ENCODE data around the gene TYMP. TPM values are rescaled to one million over a fixed set of nuclear protein-coding genes. Genes with fewer than 3 reads are reported as not detected.

TYMP gene
- total and polyA plus RNA-seq, 10 of the 15 experiments (the other 5 are each of a cell fraction or from before 2014, with no cell fraction given) = 0.42 to 57.8 (median 24.6) TPM

- DNase-seq (ENCODE audit: low read depth, low spot score) (no peak), FAIRE-seq (no peak), ATAC-seq (no peak)
- ChIA-PET POLR2A (interaction anchor here (0.5 to 1.6 kb wide), 4 partner anchors 12 to 26 kb away, joined by 3 to 5 read pairs (median 4); partner anchors contain the start of genes SCO2, SYCE3 and TYMP), SMC1A (ENCODE audit: uncharacterized antibody, unreplicated experiment) (interaction anchor here (0.7 kb wide), 2 partner anchors 9 to 27 kb away, joined by 3 read pairs; no protein-coding TSS in a partner anchor), RAD21 (ENCODE audit: unreplicated experiment) (interaction anchor here (1.3 to 1.9 kb wide), 2 partner anchors 26 to 70 kb away, joined by 4 read pairs; partner anchors contain the start of gene SCO2), CTCF (interaction anchor here (1.3 kb wide), 1 partner anchor 12 kb away, joined by 3 read pairs; no protein-coding TSS in a partner anchor)
- no peak overlapping the region for H2AFZ ChIP-seq (ENCODE audit: control insufficient read depth, low read depth, low read length)
- peaks cover 9% of the 10 kb centered on the region for H3K4me1 ChIP-seq (ENCODE audit: control insufficient read depth, insufficient read depth, low read length)
- no peak overlapping the region for H3K4me2 ChIP-seq (ENCODE audit: control insufficient read depth, insufficient read depth)
- intact Hi-C loops (cut with micrococcal nuclease; ENCODE audit: unreplicated experiment) (no loop called here), in situ Hi-C loops (cut with MboI) (no loop called here)
- peaks cover 0 to 1% of the 10 kb centered on the region in 2 experiments; a peak in 1 of 4 replicates for H3K27me3 ChIP-seq (replicated peaks in 1 of 2; ENCODE audit: control insufficient read depth in 2 of 2, insufficient read depth in 2 of 2, low read length in 1 of 2)
- TF ChIP-seq E2F8 (IDR thresholded peaks at IDR 0.05; ENCODE audit: low read depth, partially characterized antibody) = no peak
- no peak for TF ChIP-seq CHD2 (IDR thresholded peaks at IDR 0.05; ENCODE audit: borderline replicate concordance, low read depth, low read length)
- no peak for TF ChIP-seq NR2C1 (IDR thresholded peaks at IDR 0.05)
- no peak for TF ChIP-seq PRDM15 (CRISPR knock-in tag; IDR thresholded peaks at IDR 0.05)
- TF ChIP-seq NFYA (IDR thresholded peaks at IDR 0.05; ENCODE audit: borderline replicate concordance, low read depth, low read length) = no peak
- no peak for TF ChIP-seq IKZF1 (conservative IDR thresholded peaks at IDR 0.05)
- no peak for TF ChIP-seq BCL11A (IDR thresholded peaks at IDR 0.05; ENCODE audit: low read depth, low read length)
- TF ChIP-seq RELA (IDR thresholded peaks at IDR 0.05; ENCODE audit: borderline replicate concordance, partially characterized antibody) = no peak
- no peak for TF ChIP-seq KAT2A (conservative IDR thresholded peaks at IDR 0.05; ENCODE audit: control insufficient read depth, low read depth, low read length)
- no peak for TF ChIP-seq SREBF2 (IDR thresholded peaks at IDR 0.05; ENCODE audit: low read length)
- TF ChIP-seq CBX5 (IDR thresholded peaks at IDR 0.05; ENCODE audit: low read depth) = no peak
- TF ChIP-seq SUZ12 (IDR thresholded peaks at IDR 0.05; ENCODE audit: unreplicated experiment) = no peak
- TF ChIP-seq ZNF274 (IDR thresholded peaks at IDR 0.05; ENCODE audit: insufficient read depth, insufficient read length) = no peak
- no peak for TF ChIP-seq SREBF1 (IDR thresholded peaks at IDR 0.05; ENCODE audit: low read length)
- TF ChIP-seq YY1 (IDR thresholded peaks at IDR 0.05; ENCODE audit: low read depth, low read length) = no peak
- no peak for TF ChIP-seq IRF5 (IDR thresholded peaks at IDR 0.05; ENCODE audit: borderline replicate concordance)
- no peak overlapping the region for H3K4me3 ChIP-seq
- WGBS (ENCODE audit: insufficient coverage, insufficient replicate concordance, low lambda C conversion rate, missing lambda C conversion rate) = 77% methylated on average over 11 of the region's 11 CpGs
- H3K36me3 ChIP-seq (ENCODE audit: control insufficient read depth in 2 of 2, insufficient read depth in 2 of 2, low read length in 1 of 2) = no peaks in the 10 kb centered on the region
- H3K9me3 ChIP-seq (replicated peaks; ENCODE audit: control insufficient read depth, insufficient read depth, low read length) = no peaks in the 10 kb centered on the region
- no peak overlapping the region for H3K9ac ChIP-seq (ENCODE audit: control insufficient read depth, insufficient read depth, low read length)
- H3K79me2 ChIP-seq (ENCODE audit: control insufficient read depth, insufficient read depth, low read length) = no peaks in the 10 kb centered on the region
- H4K20me1 ChIP-seq (ENCODE audit: control insufficient read depth, insufficient read depth) = no peaks in the 10 kb centered on the region
- H3K27ac ChIP-seq (ENCODE audit: control insufficient read depth, insufficient read depth) = no peak overlapping the region
- BruUV-seq (replicated peaks) = no TSS peak
Observed at GRCh38 chr22:50551160-50551752, 21.4 kb upstream of the TYMP start.
